Right kidney (tissue), 1 donor: ENCODE results near the gene UMOD.
"Not testable (repeated sequence)": the region's sequence is repeated elsewhere in the genome, so short reads cannot be mapped to it uniquely, and the experiment has no call there.

Source experiments
- DNase-seq: peaks from one replicate; pipeline ENCODE4 v3.0.0-alpha.2; 2016

Gene UMOD

DNA sequence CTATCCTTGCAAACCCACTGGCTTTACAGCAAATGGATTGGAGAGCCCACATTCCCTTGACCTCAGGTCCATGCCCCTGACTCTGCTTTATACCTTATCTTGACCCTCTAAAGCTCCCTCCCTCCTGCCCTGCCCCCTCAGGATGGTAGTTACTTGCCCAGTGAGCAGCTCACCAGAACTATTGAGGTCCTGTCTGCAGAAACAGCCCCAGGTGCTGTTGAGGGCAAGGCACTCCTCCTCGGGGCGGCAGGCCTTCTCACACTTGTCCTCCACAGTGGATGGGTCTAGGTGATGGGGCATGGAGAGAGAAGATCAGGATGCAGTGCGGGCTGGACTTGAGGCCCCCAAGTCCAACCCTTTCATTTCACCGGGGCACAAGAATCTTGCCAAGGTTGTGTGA is 29.8 kb downstream of the UMOD start:
- no peak for DNase-seq

- no peak for DNase-seq
These were observed 30.8 kb downstream of the UMOD start for GRCh38 chr16:20321671-20322070.

DNA sequence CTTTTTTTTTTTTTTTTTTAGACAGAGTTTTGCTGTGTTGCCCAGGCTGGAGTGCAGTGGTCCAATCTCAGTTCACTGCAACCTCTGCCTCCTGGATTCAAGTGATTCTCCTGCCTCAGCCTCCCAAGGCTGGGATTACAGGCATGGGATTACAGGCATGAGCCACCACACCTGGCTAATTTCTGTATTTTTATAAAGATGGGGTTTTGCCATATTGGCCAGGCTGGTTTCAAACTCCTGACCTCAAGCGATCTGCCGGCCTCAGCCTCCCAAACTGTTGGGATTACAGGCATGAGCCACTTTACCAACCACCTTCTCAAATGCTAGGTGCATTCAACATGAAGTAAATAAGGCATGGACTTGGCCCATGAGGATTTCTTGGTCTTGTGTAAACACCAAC is 31.5 kb downstream of the UMOD start:
- DNase-seq = not testable (repeated sequence)

- no peak for DNase-seq
These were observed 31.9 kb downstream of the UMOD start for GRCh38 chr16:20320592-20320991.

DNA sequence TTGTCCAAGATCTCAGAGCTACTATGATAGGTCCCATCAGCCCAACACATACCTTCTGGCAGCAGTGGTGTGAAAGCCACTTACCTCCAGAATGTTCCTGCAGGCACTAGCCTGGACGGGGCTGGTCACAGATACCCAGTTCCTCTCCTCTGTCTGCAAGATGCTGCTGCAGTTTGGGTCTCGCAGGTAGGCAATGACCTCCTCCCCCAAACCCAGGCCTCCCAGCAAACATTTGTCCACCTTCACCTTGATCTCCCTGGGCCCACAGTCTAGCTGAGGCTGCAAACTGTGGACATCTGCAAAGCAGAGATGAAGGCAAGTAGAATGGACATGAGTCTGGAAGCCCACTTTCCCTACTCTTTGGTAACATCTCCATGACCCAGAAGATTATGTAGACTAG is 32.3 kb downstream of the UMOD start:
- no peak for DNase-seq

DNA sequence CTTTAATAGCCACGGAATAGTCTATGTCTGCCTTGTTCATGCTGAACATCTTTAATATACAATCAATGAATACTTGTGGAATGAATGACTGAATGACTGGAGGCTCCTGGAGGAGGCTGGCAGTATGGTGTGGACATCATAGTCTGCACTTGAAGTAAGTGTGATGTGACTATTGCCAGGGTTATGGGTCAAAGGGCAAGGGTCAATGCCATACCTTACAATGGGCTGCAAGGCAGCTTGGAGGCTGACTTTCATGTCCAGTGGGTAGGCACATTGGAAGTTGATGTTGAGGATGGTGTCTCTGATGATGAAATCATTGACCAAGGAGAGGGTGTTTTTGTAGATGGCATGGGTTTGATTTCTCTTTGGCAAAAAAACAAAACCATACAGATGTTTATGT is 33.1 kb downstream of the UMOD start:
- DNase-seq = no peak

GRCh38 chr16:20318437-20318836 is 34.1 kb downstream of the UMOD start:
- DNase-seq = no peak

DNA sequence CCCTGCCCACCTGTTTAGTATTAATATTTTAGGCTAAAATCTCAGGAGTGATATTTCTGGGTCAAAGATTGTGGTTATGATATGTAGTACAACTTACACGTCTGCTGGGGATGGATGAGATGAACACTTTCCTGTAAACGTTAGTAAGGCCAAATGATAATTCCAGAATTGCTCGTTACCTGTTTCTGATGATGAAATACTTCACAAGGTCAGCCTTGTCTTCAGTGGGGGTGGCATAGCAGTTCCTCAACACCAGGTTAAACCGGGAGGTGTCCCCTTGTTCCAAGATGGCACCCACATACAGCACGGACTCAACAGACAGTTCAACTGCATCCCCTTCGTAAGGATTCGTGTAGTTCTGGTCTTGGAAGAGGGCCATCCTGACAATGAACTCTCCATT is 34.5 kb downstream of the UMOD start:
- DNase-seq = no peak

GRCh38 chr16:20317117-20317516 is 35.4 kb downstream of the UMOD start:
- no peak for DNase-seq

DNA sequence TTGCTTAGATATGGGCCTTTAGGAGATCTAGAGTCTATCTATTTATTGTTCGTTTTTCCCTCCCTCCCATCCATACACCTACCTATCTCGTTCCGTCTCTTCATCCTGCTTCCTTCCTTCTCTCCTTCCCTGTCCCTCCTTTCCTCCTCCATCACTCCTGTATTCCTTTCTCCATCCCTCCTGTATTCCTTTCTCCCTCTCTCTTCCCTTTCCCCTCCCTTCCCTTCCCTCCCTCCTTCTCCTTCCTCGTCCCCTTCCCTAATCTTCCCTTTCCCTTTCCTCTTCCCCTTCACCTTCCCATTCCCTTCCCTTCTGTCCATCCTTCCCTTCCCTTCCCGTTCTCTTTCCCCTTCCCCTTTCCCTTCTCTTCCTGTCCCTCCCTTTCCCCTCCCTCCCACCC is 35.8 kb downstream of the UMOD start:
- DNase-seq = no peak

DNA sequence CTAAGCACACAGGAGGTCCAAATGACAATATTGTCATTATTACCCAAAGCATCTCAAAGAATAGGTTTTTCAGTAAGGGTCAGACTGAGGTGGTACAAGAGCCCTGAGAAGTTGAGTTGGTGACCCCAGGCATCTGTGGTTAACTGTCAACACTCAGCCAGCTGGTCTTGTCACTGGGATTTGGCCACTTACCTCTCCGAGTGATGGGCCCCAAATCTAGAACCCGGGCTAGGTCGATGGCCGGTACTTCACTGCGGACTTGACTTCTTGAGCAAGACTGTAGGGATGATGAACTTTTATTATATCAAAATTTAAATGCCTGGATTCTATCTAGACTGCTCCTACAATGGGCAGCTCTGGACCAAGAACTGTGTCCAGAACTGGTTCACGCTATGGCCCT is 36.8 kb downstream of the UMOD start:
- DNase-seq = no peak

- DNase-seq = no peak
These were observed 37.9 kb downstream of the UMOD start for GRCh38 chr16:20314575-20314974.

DNA sequence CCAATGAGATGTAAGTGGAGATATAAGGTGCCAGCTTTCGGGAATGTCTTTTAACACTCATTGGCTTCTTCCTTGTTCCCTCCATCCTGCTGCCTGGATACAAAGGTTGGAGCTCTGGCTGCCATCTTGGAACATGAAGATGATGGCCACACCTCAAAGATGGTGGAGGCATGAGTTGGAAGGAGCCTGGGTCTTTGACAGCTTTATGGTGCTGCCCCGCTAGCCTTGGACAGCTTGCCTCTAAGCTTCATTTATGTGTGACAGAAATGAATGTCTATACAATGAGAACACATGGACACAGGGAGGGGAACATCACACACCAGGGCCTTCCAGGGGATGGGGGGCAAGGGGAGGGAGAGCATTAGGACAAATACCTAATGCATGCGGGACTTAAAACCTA is 38.8 kb downstream of the UMOD start:
- DNase-seq = no peak

DNA sequence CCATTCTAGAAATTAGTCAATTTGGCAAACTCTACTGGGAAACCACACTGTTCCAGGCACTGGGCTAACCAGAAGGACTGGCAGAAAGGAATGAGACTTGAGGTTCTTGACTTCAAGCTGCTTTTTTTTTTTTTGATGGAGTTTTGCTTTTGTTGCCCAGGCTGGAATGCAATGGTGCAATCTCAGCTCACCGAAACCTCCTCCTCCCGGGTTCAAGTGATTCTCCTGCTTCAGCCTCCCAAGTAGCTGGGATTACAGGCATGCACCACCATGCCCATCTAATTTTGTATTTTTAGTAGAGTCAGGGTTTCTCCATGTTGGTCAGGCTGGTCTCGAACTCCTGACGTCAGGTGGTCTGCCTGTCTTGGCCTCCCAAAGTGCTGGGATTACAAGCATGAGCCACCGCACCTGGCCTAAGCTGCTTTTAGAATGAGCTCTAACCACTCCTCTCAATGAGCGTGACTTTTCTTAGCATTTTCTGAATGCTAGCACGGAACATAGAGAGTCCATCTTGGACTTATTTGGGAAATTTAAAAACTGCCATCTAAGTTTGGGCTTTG is 39.9 kb downstream of the UMOD start:
- not testable (repeated sequence) for DNase-seq

- no peak for DNase-seq
These were observed 41.0 kb downstream of the UMOD start for GRCh38 chr16:20311548-20311947.

DNA sequence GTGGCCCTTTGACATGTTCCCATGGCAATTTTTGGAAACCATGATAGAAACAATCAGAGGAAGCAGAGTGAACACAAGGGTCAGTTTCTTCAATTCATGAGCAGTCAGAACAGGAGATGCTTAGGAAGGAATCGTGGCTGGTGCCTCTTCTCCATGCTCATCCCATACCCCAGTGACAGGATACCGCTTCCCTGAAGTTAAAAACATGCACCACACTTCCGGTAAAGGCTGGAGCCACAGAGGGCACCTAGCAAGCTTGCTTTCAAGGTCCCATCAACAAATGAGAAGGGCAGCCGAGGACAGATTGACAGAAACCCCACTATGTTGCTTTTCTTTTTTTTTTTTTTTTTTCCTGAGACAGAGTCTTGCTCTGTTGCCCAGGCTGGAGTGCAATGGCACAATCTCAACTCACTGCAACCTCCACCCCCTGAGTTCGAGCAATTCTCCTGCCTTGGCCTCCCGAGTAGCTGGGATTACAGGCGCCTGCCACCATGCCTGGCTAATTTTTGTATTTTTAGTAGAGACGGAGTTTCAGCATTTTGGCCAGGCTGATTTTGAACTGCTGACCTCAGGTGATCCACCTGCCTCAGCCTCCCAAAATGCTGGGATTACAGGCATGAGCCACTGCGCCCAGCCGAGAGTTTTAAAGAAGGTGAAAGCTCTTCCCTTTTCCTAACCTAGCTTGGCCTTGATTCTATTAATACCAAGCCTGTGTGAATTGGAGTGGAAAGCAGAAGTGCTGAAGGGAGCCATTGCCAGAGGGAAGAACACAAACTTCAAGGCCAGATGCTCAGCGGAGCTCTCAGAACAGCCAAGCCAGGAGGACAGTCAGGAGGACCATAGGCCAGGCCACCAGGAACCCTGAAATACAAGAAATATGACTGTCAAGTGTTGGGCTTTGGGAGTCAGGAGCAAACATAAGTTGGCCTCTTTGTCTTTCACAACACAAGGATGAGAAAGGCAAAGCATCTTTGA is 41.8 kb downstream of the UMOD start:
- DNase-seq = no peak

- no peak for DNase-seq
These were observed 42.7 kb downstream of the UMOD start for GRCh38 chr16:20309786-20310185.

DNA sequence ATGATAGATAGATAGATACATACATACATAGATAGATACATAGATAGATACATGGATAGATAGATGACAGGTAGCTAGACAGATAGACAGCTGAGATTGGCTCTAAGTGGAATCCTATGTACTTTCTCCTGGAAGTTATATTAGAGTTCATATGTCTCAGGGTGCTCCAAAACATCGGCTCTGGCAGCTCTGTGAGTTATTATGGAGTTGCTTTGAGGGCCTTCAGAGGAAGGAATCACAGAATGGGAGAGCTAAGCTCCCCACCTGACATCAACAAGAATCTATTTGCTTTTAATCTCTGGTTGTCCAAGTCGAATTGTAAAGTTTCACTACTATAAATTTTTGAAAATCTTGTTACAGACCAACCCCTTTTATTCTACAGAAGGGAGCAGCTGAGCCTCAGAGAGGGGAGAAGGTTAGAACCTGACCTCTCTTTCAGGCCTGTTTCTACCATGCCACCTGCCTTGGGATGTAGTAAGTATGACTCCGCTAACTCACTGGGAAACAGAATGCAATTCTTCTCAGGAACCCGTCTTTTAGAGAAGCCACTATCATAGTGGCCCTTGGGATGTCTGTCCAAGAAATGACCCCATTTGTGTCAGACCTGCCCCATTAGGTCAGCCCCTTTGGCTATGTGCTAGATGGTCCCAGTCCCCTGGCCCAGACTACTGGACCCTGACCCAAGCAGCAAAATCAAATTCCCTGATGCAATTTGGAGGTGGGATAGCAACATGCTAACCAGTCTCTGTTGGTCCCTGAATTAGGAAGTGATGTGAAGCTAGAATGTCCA is 43.5 kb downstream of the UMOD start:
- no peak for DNase-seq

- DNase-seq = no peak
These were observed 44.2 kb downstream of the UMOD start for GRCh38 chr16:20308266-20308665.

DNA sequence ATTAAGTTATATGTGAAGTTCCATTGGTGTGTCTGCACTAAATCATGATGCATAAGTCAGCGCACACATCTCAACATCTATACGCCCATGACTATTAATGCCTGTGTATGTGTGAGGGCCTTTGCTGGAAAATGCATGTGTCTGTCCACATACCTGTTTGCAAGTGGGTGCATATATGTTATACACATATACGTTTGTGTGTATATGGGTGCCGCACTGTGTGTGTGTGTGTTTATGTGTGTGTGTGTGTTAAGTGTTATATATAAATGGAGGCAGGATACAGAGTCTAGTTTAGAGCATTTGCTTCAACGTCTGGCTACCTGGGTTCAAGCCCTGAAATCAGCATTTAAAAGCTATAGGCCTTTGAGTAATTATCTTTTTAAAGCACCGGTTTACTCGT is 44.7 kb downstream of the UMOD start:
- no peak for DNase-seq

DNA sequence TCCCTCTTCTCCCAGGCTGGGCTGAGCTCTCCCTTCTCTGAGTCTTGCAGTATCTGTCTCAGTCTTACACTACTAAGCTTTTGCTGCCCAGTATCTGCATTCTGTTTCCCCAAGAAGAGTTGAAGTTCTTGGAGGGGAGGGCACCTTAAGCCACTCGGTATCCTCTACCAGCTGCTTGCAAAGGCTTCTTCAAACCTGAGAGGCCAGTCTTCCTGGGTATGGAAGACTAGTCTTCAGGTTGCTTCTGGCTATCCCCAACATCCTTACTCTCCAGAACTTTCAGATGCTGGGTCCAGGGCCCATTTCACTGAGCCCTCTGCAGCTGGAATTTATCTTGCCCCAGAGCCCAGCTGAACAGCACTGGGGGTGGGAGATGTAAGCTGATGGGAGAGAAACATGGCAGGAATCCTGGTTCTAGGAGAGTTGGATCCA is 45.3 kb downstream of the UMOD start:
- DNase-seq = no peak

DNA sequence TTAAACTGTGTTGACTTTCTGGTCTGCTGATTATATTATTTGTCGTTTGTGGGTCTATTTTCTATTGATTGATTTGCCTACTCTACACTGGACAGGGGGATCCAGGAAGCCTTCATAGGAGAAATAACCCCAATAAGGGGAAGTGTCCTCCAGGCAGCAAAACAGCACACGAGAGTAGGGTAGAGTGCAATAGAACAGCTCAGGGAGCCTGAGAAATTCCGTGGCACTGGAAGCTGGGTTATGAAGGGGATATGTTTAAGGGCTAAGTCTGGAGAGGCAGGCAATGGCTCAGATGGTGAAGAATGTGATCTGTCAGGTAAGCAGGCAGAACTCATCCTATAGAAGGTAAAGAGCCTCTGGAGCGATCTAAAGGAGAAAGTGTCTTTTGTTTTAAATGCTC is 46.1 kb downstream of the UMOD start:
- DNase-seq = no peak

- no peak for DNase-seq
These were observed 49.5 kb downstream of the UMOD start for GRCh38 chr16:20303012-20303411.
